IPS-20b (cell line): Measurements from ENCODE around the gene FANCD2.

ENCODE experiments used
- H3K27ac ChIP-seq: one replicate; pipeline ENCODE4 v1.5.1; 2013; ENCODE audit warnings: low read length
- H3K27me3 ChIP-seq: 2 replicates; pipeline ENCODE4 v1.6.1; 2013; ENCODE audit warnings: mild to moderate bottlenecking, low read length, inconsistent platforms; ENCODE audit not compliant: insufficient read depth
- H3K36me3 ChIP-seq: 2 replicates; pipeline ENCODE4 v1.6.1; 2013; ENCODE audit warnings: low read depth, mild to moderate bottlenecking, inconsistent platforms, low read length, moderate library complexity; ENCODE audit not compliant: insufficient read depth
- H3K4me1 ChIP-seq: 2 replicates; pipeline ENCODE4 v1.6.1; 2013; ENCODE audit warnings: mild to moderate bottlenecking, control low read depth, inconsistent platforms, low read length, moderate library complexity; ENCODE audit not compliant: insufficient read depth
- H3K4me3 ChIP-seq: 2 replicates; pipeline ENCODE4 v1.5.1; 2013; ENCODE audit warnings: mild to moderate bottlenecking, low read length, inconsistent platforms
- H3K9ac ChIP-seq: 2 replicates; pipeline ENCODE4 v1.6.1; 2013; ENCODE audit warnings: low read depth, mild to moderate bottlenecking, inconsistent platforms, low read length, moderate library complexity
- H3K9me3 ChIP-seq: 2 replicates; pipeline ENCODE4 v1.6.1; 2013; ENCODE audit warnings: mild to moderate bottlenecking, low read depth, low read length, inconsistent platforms; ENCODE audit not compliant: insufficient read depth

FANCD2 gene

DNA sequence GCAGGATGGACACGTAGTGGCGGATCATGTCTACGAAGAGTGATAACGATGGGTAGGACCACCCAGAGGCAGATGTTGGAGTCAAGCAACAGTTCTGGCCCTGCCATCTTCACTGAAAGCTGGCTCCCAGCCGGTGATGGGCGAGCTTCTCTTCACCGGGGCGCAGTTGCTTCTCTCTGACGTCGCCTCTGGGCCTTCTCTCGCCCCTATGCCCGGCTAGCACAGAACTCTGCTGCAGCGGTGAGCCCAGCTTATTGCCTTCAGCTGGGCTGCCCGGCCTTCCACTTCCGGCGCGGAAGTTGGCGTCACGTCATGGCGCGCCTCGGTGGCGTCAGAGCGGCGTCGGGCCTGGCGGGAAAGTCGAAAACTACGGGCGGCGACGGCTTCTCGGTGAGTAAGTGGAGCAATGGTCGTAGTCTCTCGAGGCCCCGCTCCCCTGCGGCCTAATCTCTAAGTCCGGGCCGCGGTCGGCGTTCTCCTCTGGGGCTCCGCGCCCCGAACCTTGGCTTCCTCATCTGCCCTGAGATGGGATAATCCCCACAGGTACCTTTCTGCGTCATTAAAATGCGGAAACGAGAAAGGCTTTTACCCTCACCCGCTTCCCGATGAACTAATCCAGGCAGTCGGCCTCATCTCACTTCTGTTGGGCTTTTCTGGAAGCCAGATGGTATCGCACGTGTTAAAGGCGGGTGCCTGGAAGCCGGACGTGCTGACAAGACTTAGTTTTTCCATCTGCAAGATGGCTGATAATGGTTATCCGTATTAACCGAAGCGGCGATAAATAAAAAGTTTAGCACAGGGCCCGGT is at the start of gene FANCD2:
FANCD2 (plus strand) TSS at position 354 of the 807 bp plus-strand sequence. CDS start 2,221 bp downstream, outside the sequence.
- Histone ChIP-seq H3K36me3 (peaks cover 45% of the 10 kb centered on the region), H3K9ac (peak within 1 kb of the TSS; percentile 99), H3K4me1 (0 out of 2 replicates have a peak, but pooled peaks cover 4% of the 10 kb centered on the region)

DNA sequence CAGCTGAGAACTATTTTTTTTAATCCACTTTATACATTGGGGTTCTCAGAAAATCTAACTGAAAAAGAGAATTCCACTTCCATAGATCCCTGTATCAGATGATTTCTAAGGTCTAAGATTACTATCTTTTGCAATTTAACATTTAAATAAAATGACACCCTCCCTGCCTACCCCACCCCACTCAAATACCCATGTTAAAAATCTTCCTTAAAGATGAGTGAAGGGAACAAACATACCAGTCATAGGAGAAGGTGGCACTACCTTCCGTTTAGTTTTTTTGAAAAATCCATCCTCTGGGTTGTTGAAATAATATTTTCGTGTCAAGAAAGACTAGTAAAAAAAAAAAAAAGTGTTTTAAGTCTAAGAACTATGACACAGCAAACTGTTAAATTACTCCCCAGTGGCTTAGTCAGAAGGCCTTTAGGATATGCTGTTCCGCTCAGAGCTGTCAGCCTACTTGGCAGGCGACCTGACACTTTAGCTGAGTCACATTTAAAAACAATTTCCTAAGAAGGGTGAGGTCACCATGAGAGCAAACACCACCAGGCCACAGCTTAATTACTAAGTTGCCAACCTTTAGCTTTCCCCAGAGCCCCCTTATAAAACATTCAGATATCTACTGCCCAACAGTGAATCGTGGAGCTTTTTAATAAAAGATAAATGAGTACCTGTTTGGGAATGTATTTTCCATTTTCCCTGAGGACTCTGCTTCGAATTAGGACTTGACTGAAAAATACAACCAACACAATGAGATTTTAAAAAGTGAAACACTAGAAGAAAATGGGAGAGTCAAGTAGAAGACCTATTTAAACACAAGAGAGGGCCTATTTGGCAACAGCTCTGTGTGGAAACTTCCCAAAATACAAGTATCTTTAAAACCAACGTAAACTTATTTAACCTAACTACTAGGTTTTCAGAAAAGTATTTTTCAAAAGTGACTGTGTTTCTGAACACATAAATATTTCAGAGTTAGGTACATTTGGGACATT is 49.2 kb upstream of the FANCD2 start:
- Histone ChIP-seq H3K9ac (no peak overlapping the region), H3K4me1 (no peaks in the 10 kb centered on the region), H3K9me3 (no peaks in the 10 kb centered on the region), H3K36me3 (peaks cover 66% of the 10 kb centered on the region), H3K4me3 (no peak overlapping the region), H3K27me3 (no peaks in the 10 kb centered on the region), H3K27ac (no peak overlapping the region)

More for the DNA sequence above, at the start of gene FANCD2:
- Histone ChIP-seq H3K27ac (peak within 1 kb of the TSS; percentile 92), H3K27me3 (no peaks in the 10 kb centered on the region), H3K4me3 (peak within 1 kb of the TSS; percentile 97), H3K9me3 (no peaks in the 10 kb centered on the region)

DNA sequence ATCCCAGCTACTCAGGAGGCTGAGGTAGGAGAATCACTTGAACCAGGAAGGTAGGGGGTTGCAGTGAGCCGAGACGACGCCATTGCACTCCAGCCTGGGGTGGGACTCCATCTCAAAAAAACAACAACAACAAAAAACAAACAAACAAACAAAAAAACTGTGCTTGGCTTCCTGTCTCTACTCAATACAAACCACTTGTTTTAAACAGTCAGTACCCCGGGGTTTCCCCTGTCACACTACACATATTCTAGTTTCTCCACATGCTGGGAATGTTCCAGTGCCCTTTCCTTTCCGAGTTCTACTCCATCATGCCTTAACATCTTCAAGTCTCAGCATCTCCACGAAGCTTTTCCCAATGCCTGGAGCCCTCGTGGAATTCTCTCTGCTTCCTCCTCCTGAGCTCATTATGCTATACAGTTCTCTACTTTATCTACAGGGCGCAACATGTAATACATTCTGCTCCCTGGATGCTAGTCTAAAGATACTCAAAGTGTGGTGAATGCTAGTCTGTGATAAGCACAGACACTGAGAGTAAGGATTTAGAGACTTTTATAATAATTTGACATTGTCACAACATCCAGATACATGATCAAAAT is 47.4 kb upstream of the FANCD2 start:
- Histone ChIP-seq H3K4me3 (no peak overlapping the region), H3K9me3 (no peaks in the 10 kb centered on the region), H3K27me3 (no peaks in the 10 kb centered on the region), H3K9ac (no peak overlapping the region), H3K27ac (no peak overlapping the region), H3K36me3 (peaks cover 50% of the 10 kb centered on the region), H3K4me1 (no peaks in the 10 kb centered on the region)

DNA sequence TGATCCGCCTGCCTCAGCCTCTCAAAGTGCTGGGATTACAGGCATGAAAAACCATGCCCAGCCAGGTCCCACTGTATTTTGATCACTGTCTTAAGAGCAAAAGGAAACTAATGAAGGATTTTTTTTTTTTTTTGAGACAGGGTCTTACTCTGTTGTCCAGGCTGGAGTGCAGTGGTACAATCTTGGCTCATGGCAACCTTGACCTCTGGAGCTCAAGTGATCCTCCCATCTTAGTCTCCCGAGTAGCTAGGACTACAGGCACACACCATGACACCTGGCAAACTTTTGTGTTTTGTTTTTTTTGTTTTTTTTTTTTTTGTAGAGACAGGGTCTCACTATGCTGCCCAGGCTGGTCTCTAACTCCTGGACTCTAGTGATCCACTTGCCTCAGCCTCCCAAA is 46.0 kb upstream of the FANCD2 start:
- H3K27me3 ChIP-seq, result no peaks in the 10 kb centered on the region
- H3K4me3 ChIP-seq, result no peak overlapping the region
- peaks cover 38% of the 10 kb centered on the region for H3K36me3 ChIP-seq
- H3K9ac ChIP-seq, result no peak overlapping the region
- no peaks in the 10 kb centered on the region for H3K9me3 ChIP-seq
- no peak overlapping the region for H3K27ac ChIP-seq
- H3K4me1 ChIP-seq, result no peaks in the 10 kb centered on the region

DNA sequence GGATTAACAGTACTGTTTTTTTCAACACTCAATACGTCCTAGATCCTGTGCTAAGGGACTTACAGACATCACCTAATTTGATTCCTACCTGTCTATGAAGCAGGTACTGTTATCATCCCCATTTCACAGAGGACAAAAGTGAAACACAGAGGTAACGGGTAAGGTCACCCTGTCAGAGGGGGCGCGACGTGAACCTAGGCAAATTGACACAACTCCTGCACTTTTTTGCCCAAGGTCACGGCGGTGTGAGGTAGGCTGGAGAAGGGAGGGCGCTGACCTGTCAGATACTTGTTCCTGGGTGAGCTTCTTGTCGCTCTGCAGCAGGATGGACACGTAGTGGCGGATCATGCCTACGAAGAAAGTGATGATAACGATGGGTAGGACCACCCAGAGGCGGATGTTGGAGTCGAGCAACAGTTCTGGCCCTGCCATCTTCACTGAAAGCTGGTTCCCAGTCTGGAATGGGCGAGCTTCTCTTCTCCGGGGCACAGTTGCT is 40.0 kb upstream of the FANCD2 start:
- peak overlapping the region; percentile 94; the same call in 1 of the 2 replicates for H3K9ac ChIP-seq
- no peaks in the 10 kb centered on the region for H3K9me3 ChIP-seq
- H3K27me3 ChIP-seq, result no peaks in the 10 kb centered on the region
- peak overlapping the region; percentile 89 for H3K4me3 ChIP-seq
- peaks cover 12% of the 10 kb centered on the region; the same call in 1 of the 2 replicates for H3K36me3 ChIP-seq
- no peaks in the 10 kb centered on the region for H3K4me1 ChIP-seq
- no peak overlapping the region for H3K27ac ChIP-seq

DNA sequence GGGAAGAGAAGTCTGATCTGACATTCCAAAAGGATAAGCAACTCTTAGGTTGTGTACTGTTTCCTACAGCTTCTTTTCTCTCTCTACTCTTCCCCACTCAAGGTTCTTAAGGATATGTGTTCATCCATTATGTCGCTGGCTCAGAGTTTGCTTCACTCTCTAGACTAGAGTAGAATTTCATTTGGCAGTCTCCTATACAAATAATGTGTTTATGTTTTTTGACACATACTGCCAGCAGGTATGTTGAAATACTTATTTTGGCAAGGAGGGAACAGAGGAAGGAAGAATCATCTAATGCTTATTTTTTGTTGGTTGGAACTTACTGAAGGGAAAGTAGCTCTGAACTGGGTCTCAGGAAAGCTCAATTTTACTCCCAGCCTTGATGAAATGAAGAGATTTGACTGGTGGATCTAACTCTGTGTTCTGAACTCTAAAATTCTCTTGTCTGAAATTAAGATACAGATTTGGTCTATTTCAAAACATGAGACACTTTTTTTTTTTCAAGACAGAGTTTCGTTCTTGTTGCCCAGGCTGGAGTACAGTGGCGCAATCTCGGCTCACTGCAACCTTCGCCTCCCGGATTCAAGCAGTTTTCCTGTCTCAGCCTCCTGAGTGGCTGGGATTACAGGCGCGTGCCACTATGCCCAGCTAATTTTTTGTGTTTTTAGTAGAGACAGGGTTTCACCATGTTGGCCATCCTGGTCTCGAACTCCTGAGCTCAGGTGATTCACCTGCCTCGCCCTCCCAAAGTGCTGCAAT is 32.0 kb upstream of the FANCD2 start:
- Histone ChIP-seq H3K9ac (no peak overlapping the region), H3K9me3 (no peaks in the 10 kb centered on the region), H3K27me3 (no peaks in the 10 kb centered on the region), H3K36me3 (peaks cover 61% of the 10 kb centered on the region), H3K4me1 (no peaks in the 10 kb centered on the region), H3K27ac (no peak overlapping the region), H3K4me3 (no peak overlapping the region)

DNA sequence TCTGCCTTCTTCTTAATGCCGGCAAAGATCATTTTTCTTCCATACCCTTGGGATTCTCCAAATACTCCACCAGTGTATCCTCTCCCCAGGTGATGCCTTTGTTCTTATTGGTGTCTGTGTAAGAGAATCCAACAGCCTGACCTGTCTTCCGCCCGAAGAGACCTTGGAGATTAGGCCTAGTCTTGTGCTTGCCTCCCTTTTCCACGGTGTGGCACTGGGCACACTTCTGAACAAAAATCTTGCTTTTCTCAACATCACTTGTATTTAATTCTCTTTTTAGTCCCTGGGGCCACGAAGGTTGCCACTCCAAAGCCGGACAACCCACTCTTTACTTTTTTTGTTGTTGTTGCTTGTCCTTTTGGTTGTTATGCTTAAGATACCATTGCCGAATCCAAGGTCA is 25.6 kb upstream of the FANCD2 start:
- Histone ChIP-seq H3K27me3 (no peaks in the 10 kb centered on the region), H3K27ac (no peak overlapping the region), H3K9ac (no peak overlapping the region), H3K4me3 (no peak overlapping the region), H3K9me3 (no peaks in the 10 kb centered on the region), H3K36me3 (peaks cover 58% of the 10 kb centered on the region), H3K4me1 (no peaks in the 10 kb centered on the region)

DNA sequence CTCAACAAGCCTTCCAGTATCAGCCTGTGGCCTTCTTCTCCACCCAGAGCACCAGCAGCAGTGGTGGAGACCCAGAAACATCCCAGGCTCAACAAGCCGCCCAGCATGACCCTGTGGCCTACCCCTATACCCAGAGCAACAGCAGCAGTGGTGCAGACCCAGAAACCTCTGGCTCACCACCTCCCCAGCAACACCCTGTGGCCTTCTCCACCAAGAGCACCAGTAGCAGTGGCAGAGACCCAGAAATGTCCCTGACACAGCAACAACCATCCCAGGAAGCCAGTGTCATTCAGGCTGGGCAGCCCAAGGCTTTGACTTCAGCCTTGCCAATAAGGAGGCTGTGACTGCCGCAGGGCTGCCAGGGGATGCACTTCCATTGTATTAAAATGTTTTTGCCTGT is 23.3 kb upstream of the FANCD2 start:
- peaks cover 43% of the 10 kb centered on the region for H3K36me3 ChIP-seq
- H3K27me3 ChIP-seq, result no peaks in the 10 kb centered on the region
- H3K4me1 ChIP-seq, result no peaks in the 10 kb centered on the region
- H3K9me3 ChIP-seq, result no peaks in the 10 kb centered on the region
- H3K27ac ChIP-seq, result no peak overlapping the region
- H3K4me3 ChIP-seq, result no peak overlapping the region
- H3K9ac ChIP-seq, result no peak overlapping the region

DNA sequence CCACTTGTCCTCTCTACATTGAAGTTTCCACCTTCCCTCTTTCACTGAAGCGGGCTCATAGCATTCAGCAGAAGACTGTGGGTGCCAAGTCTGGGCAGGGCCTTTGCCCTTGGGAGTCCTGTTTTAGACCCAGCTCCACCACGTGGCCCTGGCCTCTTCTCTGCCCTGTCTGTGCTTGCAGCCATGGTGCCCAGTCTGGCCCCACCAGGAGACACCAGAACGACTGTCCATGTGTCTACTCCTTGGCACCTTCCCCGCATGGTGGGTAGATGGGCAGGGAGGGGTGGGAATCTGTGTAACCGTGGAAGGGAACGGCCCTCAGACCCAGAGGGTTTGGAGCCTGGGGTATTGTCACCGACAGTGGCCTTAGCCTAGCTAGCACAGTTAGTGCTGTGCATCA is 21.7 kb upstream of the FANCD2 start:
- Histone ChIP-seq H3K9ac (no peak overlapping the region), H3K36me3 (peaks cover 32% of the 10 kb centered on the region)

DNA sequence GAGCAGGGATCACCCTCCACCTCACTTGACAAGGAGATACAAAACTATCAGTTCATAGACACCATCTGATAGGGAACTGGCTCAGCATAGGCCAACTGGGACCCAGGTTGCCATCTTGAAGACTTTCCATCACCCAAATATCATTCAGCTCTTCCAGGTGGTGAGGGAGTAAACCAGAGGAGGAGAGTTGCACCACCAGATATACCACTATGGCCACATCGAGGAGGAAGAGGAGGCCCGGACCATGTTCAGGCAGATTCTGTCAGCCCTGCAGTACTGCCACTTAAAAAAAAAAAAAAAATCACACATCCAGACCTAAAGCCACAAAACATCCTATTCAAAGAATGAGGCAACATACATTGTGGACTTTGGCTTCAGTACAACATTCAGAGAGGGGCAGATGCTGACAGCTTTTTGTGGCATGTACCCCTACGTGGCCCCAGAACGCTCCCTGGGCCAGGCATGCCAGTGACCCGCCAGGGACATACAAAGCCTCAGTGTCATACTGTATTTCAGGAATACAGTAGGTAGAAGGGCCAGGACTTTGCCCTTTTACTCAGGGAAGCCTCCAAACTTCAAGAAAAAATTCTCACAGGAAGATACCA is 21.2 kb upstream of the FANCD2 start:
- Histone ChIP-seq H3K27ac (no peak overlapping the region), H3K4me3 (no peak overlapping the region), H3K4me1 (no peaks in the 10 kb centered on the region)

More for the DNA sequence above, 21.7 kb upstream of the FANCD2 start:
- H3K27ac ChIP-seq, result no peak overlapping the region
- no peaks in the 10 kb centered on the region for H3K4me1 ChIP-seq
- H3K4me3 ChIP-seq, result no peak overlapping the region
- H3K9me3 ChIP-seq, result no peaks in the 10 kb centered on the region
- H3K27me3 ChIP-seq, result no peaks in the 10 kb centered on the region

More for the DNA sequence above, 21.2 kb upstream of the FANCD2 start:
- no peak overlapping the region for H3K9ac ChIP-seq
- H3K36me3 ChIP-seq, result peaks cover 27% of the 10 kb centered on the region
- no peaks in the 10 kb centered on the region for H3K9me3 ChIP-seq
- H3K27me3 ChIP-seq, result no peaks in the 10 kb centered on the region
